ENCODE measurements around the gene FOXN3.

FOXN3 gene

GRCh38 chr14:89146274-89146673 is 270.8 kb downstream of the FOXN3 start:
- Histone ChIP-seq H3K4me1 (ENCODE audit: insufficient read depth, low read length, poor library complexity, severe bottlenecking) (no peaks in the 10 kb centered on the region), H3F3A (ENCODE audit: low read depth) (no peaks in the 10 kb centered on the region), H3K4me2 (ENCODE audit: low read depth, low read length, poor library complexity, severe bottlenecking) (no peak overlapping the region), H3K79me2 (ENCODE audit: insufficient read depth, low read length) (no peaks in the 10 kb centered on the region), H3K4me3 (ENCODE audit: low read length, poor library complexity, severe bottlenecking) (no peak overlapping the region), H3K9me2 (replicated peaks; ENCODE audit: low read depth, low read length) (no peaks in the 10 kb centered on the region), H4K20me1 (ENCODE audit: insufficient read depth, low read length, poor library complexity, severe bottlenecking) (no peaks in the 10 kb centered on the region), H2AFZ (ENCODE audit: low read length) (no peak overlapping the region), H3K36me3 (ENCODE audit: insufficient read depth, low read length) (no peaks in the 10 kb centered on the region), H3K9me3 (ENCODE audit: insufficient read depth, low read depth, low read length) (no peaks in the 10 kb centered on the region), H3K27me3 (ENCODE audit: insufficient read depth, low read length, poor library complexity, severe bottlenecking) (no peaks in the 10 kb centered on the region), H3K9ac (ENCODE audit: low read depth, low read length, poor library complexity, severe bottlenecking) (no peak overlapping the region)
- TF ChIP-seq EZH2phosphoT487 (IDR thresholded peaks at IDR 0.05; ENCODE audit: borderline replicate concordance) = no peak
- TF ChIP-seq CTCF (conservative IDR thresholded peaks at IDR 0.05; ENCODE audit: low read length) = no peak

GRCh38 chr14:89144642-89145041 is 272.4 kb downstream of the FOXN3 start:
- no peaks in the 10 kb centered on the region for H3K36me3 ChIP-seq (ENCODE audit: insufficient read depth, low read length)
- no peak overlapping the region for H3K4me2 ChIP-seq (ENCODE audit: low read depth, low read length, poor library complexity, severe bottlenecking)
- H3F3A ChIP-seq (ENCODE audit: low read depth) = no peaks in the 10 kb centered on the region
- TF ChIP-seq EZH2phosphoT487 (IDR thresholded peaks at IDR 0.05; ENCODE audit: borderline replicate concordance) (no peak), CTCF (conservative IDR thresholded peaks at IDR 0.05; ENCODE audit: low read length) (no peak)
- no peak overlapping the region for H3K4me3 ChIP-seq (ENCODE audit: low read length, poor library complexity, severe bottlenecking)
- H3K27me3 ChIP-seq (ENCODE audit: insufficient read depth, low read length, poor library complexity, severe bottlenecking) = no peaks in the 10 kb centered on the region
- H3K4me1 ChIP-seq (ENCODE audit: insufficient read depth, low read length, poor library complexity, severe bottlenecking) = no peaks in the 10 kb centered on the region
- no peak overlapping the region for H3K9ac ChIP-seq (ENCODE audit: low read depth, low read length, poor library complexity, severe bottlenecking)
- H3K9me3 ChIP-seq (ENCODE audit: insufficient read depth, low read depth, low read length) = no peaks in the 10 kb centered on the region
- H4K20me1 ChIP-seq (ENCODE audit: insufficient read depth, low read length, poor library complexity, severe bottlenecking) = no peaks in the 10 kb centered on the region
- no peaks in the 10 kb centered on the region for H3K79me2 ChIP-seq (ENCODE audit: insufficient read depth, low read length)
- no peak overlapping the region for H2AFZ ChIP-seq (ENCODE audit: low read length)
- no peaks in the 10 kb centered on the region for H3K9me2 ChIP-seq (replicated peaks; ENCODE audit: low read depth, low read length)

- no peaks in the 10 kb centered on the region for H3K36me3 ChIP-seq (ENCODE audit: insufficient read depth, low read length)
- H3K9me2 ChIP-seq (replicated peaks; ENCODE audit: low read depth, low read length) = no peaks in the 10 kb centered on the region
- H3K4me1 ChIP-seq (ENCODE audit: insufficient read depth, low read length, poor library complexity, severe bottlenecking) = no peaks in the 10 kb centered on the region
- TF ChIP-seq CTCF (conservative IDR thresholded peaks at IDR 0.05; ENCODE audit: low read length) (no peak), EZH2phosphoT487 (IDR thresholded peaks at IDR 0.05; ENCODE audit: borderline replicate concordance) (no peak)
- no peak overlapping the region for H3K4me2 ChIP-seq (ENCODE audit: low read depth, low read length, poor library complexity, severe bottlenecking)
- H4K20me1 ChIP-seq (ENCODE audit: insufficient read depth, low read length, poor library complexity, severe bottlenecking) = no peaks in the 10 kb centered on the region
- no peaks in the 10 kb centered on the region for H3K9me3 ChIP-seq (ENCODE audit: insufficient read depth, low read depth, low read length)
- no peaks in the 10 kb centered on the region for H3K27me3 ChIP-seq (ENCODE audit: insufficient read depth, low read length, poor library complexity, severe bottlenecking)
- H3F3A ChIP-seq (ENCODE audit: low read depth) = no peaks in the 10 kb centered on the region
- no peak overlapping the region for H3K9ac ChIP-seq (ENCODE audit: low read depth, low read length, poor library complexity, severe bottlenecking)
- H3K79me2 ChIP-seq (ENCODE audit: insufficient read depth, low read length) = no peaks in the 10 kb centered on the region
- no peak overlapping the region for H3K4me3 ChIP-seq (ENCODE audit: low read length, poor library complexity, severe bottlenecking)
- H2AFZ ChIP-seq (ENCODE audit: low read length) = no peak overlapping the region
Measured at GRCh38 chr14:89144066-89144465, 273.0 kb downstream of the FOXN3 start.
